ENCODE results near the gene CAPN8.

DNA sequence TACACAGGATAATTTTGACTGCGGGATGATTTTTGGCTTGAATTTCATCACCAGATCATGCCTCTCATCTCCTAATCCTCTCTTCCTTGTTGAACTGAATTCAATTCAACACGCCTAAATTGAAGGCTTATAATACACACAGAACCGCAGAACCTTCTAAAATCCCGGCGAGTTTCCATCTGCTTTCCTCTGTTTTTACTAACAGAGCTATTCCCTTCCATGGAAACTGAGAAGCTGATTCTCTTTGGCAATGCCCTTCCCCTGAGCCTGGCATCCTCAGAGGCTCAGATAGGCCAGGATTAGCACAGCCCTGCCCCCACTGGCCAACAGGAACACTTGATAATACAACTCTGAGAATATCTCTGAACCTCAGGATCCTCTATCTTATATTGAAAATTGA is 130.2 kb downstream of the CAPN8 start:
- TF ChIP-seq CTCF (IDR thresholded peaks at IDR 0.05) (no peak), POLR2AphosphoS5 (IDR thresholded peaks at IDR 0.05; ENCODE audit: low read depth, low read length) (no peak), MEF2A (IDR thresholded peaks at IDR 0.05; ENCODE audit: borderline replicate concordance, low read depth) (no peak), RXRA (IDR thresholded peaks at IDR 0.05; ENCODE audit: borderline replicate concordance, low read depth) (no peak), REST (IDR thresholded peaks at IDR 0.05; ENCODE audit: low read depth, low read length) (no peak), FOXM1 (IDR thresholded peaks at IDR 0.05; ENCODE audit: low read depth) (no peak), MXI1 (IDR thresholded peaks at IDR 0.05; ENCODE audit: low read depth, low read length) (no peak), EZH2phosphoT487 (IDR thresholded peaks at IDR 0.05; ENCODE audit: borderline replicate concordance, low read depth) (no peak)
- TF ChIP-seq, protein P1, sequence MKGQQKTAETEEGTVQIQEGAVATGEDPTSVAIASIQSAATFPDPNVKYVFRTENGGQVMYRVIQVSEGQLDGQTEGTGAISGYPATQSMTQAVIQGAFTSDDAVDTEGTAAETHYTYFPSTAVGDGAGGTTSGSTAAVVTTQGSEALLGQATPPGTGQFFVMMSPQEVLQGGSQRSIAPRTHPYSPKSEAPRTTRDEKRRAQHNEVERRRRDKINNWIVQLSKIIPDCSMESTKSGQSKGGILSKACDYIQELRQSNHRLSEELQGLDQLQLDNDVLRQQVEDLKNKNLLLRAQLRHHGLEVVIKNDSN (IDR thresholded peaks at IDR 0.05; ENCODE audit: borderline replicate concordance, low read depth) = no peak
- TF ChIP-seq, protein P2, sequence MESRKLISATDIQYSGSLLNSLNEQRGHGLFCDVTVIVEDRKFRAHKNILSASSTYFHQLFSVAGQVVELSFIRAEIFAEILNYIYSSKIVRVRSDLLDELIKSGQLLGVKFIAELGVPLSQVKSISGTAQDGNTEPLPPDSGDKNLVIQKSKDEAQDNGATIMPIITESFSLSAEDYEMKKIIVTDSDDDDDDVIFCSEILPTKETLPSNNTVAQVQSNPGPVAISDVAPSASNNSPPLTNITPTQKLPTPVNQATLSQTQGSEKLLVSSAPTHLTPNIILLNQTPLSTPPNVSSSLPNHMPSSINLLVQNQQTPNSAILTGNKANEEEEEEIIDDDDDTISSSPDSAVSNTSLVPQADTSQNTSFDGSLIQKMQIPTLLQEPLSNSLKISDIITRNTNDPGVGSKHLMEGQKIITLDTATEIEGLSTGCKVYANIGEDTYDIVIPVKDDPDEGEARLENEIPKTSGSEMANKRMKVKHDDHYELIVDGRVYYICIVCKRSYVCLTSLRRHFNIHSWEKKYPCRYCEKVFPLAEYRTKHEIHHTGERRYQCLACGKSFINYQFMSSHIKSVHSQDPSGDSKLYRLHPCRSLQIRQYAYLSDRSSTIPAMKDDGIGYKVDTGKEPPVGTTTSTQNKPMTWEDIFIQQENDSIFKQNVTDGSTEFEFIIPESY (IDR thresholded peaks at IDR 0.05; ENCODE audit: borderline replicate concordance, low read depth) = no peak

Measured in SK-N-SH (cell line).